OCI-LY7 (cell line): ENCODE data around the gene DMAC1.

ENCODE experiments used
- CTCF ChIP-seq: fragments of 200-600 bp; sonication (generic); conservative IDR thresholded peaks from 2 replicates; pipeline ENCODE4 v1.5.1; 2014; ENCODE audit warnings: mild to moderate bottlenecking, antibody characterized with exemption, low read length, moderate library complexity, mixed read lengths
- EZH2phosphoT487 ChIP-seq: fragments of 200-600 bp; sonication (generic); IDR thresholded peaks from 2 replicates; pipeline ENCODE4 v1.6.1; 2018; ENCODE audit warnings: low read depth, borderline replicate concordance, mild to moderate bottlenecking, mixed run types, antibody characterized with exemption, low read length, moderate library complexity, mixed read lengths

DNA sequence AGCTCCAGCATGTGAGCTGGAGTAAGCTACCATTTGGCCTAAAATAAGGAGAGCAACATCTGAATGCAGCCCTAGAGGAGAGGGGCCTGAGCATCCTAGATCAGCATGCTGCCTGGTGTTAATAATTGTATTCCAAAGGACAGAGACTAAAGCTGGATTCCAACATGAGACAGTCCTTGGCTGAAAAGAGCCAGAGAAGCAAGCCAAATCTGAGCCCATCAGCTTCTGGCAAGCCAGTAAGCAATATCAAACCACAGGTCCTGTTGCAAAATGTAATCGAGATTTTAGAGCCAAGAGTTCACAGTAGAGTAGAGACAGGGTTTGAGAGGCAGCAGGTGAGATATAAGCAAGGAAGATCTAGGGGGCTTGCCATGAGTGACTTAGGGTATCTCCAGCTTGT is 42.3 kb upstream of the DMAC1 start:
- TF ChIP-seq CTCF (no peak), EZH2phosphoT487 (no peak)
